ENCODE data around the gene MAP2K4.

MAP2K4 gene

GRCh38 chr17:12118617-12119016, 97.9 kb downstream of the MAP2K4 start:
- no peak overlapping the region for H4K91ac ChIP-seq (ENCODE audit: low read depth, low read length, poor library complexity)
- H4K8ac ChIP-seq (ENCODE audit: low read depth, low read length), result no peak overlapping the region
- no peak overlapping the region for H2AFZ ChIP-seq (ENCODE audit: low read length)
- no peak overlapping the region for H3K18ac ChIP-seq (ENCODE audit: low read length)
- no peak overlapping the region for H2BK15ac ChIP-seq (ENCODE audit: low read length)
- peaks cover 5 to 62% of the 10 kb centered on the region in 2 donors for H3K36me3 ChIP-seq (replicated peaks in 1 of 2; ENCODE audit: control insufficient read depth in 2 of 2, insufficient read depth in 2 of 2, low read length in 2 of 2)
- no peaks in the 10 kb centered on the region for H3K27me3 ChIP-seq (ENCODE audit: control insufficient read depth in 3 of 3, insufficient read depth in 3 of 3, low read depth in 1 of 3, low read length in 3 of 3)
- no peak overlapping the region for H3K23ac ChIP-seq (ENCODE audit: low read depth, low read length, poor library complexity)
- peaks cover 0 to 6% of the 10 kb centered on the region in 2 donors for H3K9me3 ChIP-seq (replicated peaks in 1 of 2; ENCODE audit: control insufficient read depth in 2 of 2, insufficient read depth in 1 of 2, low read depth in 1 of 2, low read length in 2 of 2)
- no CpG with 5 or more reads among the region's 3 CpGs for WGBS, 2 donors (ENCODE audit: extremely low coverage in 2 of 2, insufficient read length in 2 of 2, insufficient replicate concordance in 1 of 2)
- no peak overlapping the region for H3K14ac ChIP-seq (ENCODE audit: low read length)
- H3K4me3 ChIP-seq (ENCODE audit: low read length in 2 of 2), result no peak overlapping the region
- H3K4me1 ChIP-seq (ENCODE audit: control insufficient read depth in 2 of 2, insufficient read depth in 1 of 2, low read depth in 1 of 2, low read length in 2 of 2), result no peaks in the 10 kb centered on the region
- no peak overlapping the region for H2BK12ac ChIP-seq (ENCODE audit: low read length)
- H2BK5ac ChIP-seq (ENCODE audit: low read length), result no peak overlapping the region
- H3K9ac ChIP-seq (ENCODE audit: low read depth, low read length, poor library complexity), result no peak overlapping the region
- H2BK120ac ChIP-seq (ENCODE audit: low read depth, low read length), result no peak overlapping the region
- no peak overlapping the region for H3K4ac ChIP-seq (ENCODE audit: low read length)
- no peak overlapping the region for H3K4me2 ChIP-seq (ENCODE audit: insufficient read depth, low read length, poor library complexity, severe bottlenecking)
- no peak overlapping the region for H2AK5ac ChIP-seq (ENCODE audit: low read depth, low read length)
- H3K79me1 ChIP-seq (ENCODE audit: low read depth, low read length), result no peaks in the 10 kb centered on the region
- no peak for DNase-seq (ENCODE audit: low spot score)
- no peak overlapping the region for H3K27ac ChIP-seq (replicated peaks; ENCODE audit: low read length)

- no peak overlapping the region for H3K14ac ChIP-seq (ENCODE audit: low read length)
- H3K36me3 ChIP-seq (replicated peaks in 1 of 2; ENCODE audit: control insufficient read depth in 2 of 2, insufficient read depth in 2 of 2, low read length in 2 of 2), result peaks cover 8 to 51% of the 10 kb centered on the region in 2 donors
- H3K79me1 ChIP-seq (ENCODE audit: low read depth, low read length), result no peaks in the 10 kb centered on the region
- no peak for DNase-seq (ENCODE audit: low spot score)
- no peaks in the 10 kb centered on the region for H3K27me3 ChIP-seq (ENCODE audit: control insufficient read depth in 3 of 3, insufficient read depth in 3 of 3, low read depth in 1 of 3, low read length in 3 of 3)
- no peak overlapping the region for H4K91ac ChIP-seq (ENCODE audit: low read depth, low read length, poor library complexity)
- no peak overlapping the region for H3K18ac ChIP-seq (ENCODE audit: low read length)
- H3K9me3 ChIP-seq (replicated peaks in 1 of 2; ENCODE audit: control insufficient read depth in 2 of 2, insufficient read depth in 1 of 2, low read depth in 1 of 2, low read length in 2 of 2), result peaks cover 3 to 18% of the 10 kb centered on the region in 2 donors
- no peak overlapping the region for H3K4me3 ChIP-seq (ENCODE audit: low read length in 2 of 2)
- H2BK15ac ChIP-seq (ENCODE audit: low read length), result no peak overlapping the region
- no peak overlapping the region for H3K4me2 ChIP-seq (ENCODE audit: insufficient read depth, low read length, poor library complexity, severe bottlenecking)
- H2BK120ac ChIP-seq (ENCODE audit: low read depth, low read length), result no peak overlapping the region
- WGBS, 2 donors (ENCODE audit: extremely low coverage in 2 of 2, insufficient read length in 2 of 2, insufficient replicate concordance in 1 of 2), result no CpG with 5 or more reads among the region's 6 CpGs
- H3K27ac ChIP-seq (replicated peaks; ENCODE audit: low read length), result no peak overlapping the region
- no peak overlapping the region for H2AFZ ChIP-seq (ENCODE audit: low read length)
- no peak overlapping the region for H3K23ac ChIP-seq (ENCODE audit: low read depth, low read length, poor library complexity)
- H2BK5ac ChIP-seq (ENCODE audit: low read length), result no peak overlapping the region
- H2AK5ac ChIP-seq (ENCODE audit: low read depth, low read length), result no peak overlapping the region
- H3K4ac ChIP-seq (ENCODE audit: low read length), result no peak overlapping the region
- H3K9ac ChIP-seq (ENCODE audit: low read depth, low read length, poor library complexity), result no peak overlapping the region
- no peak overlapping the region for H4K8ac ChIP-seq (ENCODE audit: low read depth, low read length)
- no peaks in the 10 kb centered on the region for H3K4me1 ChIP-seq (ENCODE audit: control insufficient read depth in 2 of 2, insufficient read depth in 1 of 2, low read depth in 1 of 2, low read length in 2 of 2)
- H2BK12ac ChIP-seq (ENCODE audit: low read length), result no peak overlapping the region
These were observed 101.4 kb downstream of the MAP2K4 start for GRCh38 chr17:12122075-12122474.

GRCh38 chr17:12127177-12127576, 106.5 kb downstream of the MAP2K4 start:
- Histone ChIP-seq H3K27me3 (ENCODE audit: control insufficient read depth in 3 of 3, insufficient read depth in 3 of 3, low read depth in 1 of 3, low read length in 3 of 3) (no peaks in the 10 kb centered on the region), H2BK5ac (ENCODE audit: low read length) (no peak overlapping the region), H3K79me1 (ENCODE audit: low read depth, low read length) (no peaks in the 10 kb centered on the region), H3K4me3 (ENCODE audit: low read length in 2 of 2) (no peak overlapping the region), H3K36me3 (replicated peaks in 1 of 2; ENCODE audit: control insufficient read depth in 2 of 2, insufficient read depth in 2 of 2, low read length in 2 of 2) (peaks cover 13 to 71% of the 10 kb centered on the region in 2 donors), H2BK15ac (ENCODE audit: low read length) (no peak overlapping the region), H4K91ac (ENCODE audit: low read depth, low read length, poor library complexity) (no peak overlapping the region), H3K4me1 (ENCODE audit: control insufficient read depth in 2 of 2, insufficient read depth in 1 of 2, low read depth in 1 of 2, low read length in 2 of 2) (no peaks in the 10 kb centered on the region), H2AK5ac (ENCODE audit: low read depth, low read length) (no peak overlapping the region), H3K4ac (ENCODE audit: low read length) (no peak overlapping the region), H3K27ac (replicated peaks; ENCODE audit: low read length) (no peak overlapping the region), H3K9me3 (replicated peaks in 1 of 2; ENCODE audit: control insufficient read depth in 2 of 2, insufficient read depth in 1 of 2, low read depth in 1 of 2, low read length in 2 of 2) (peaks cover 4 to 12% of the 10 kb centered on the region in 2 donors), H4K8ac (ENCODE audit: low read depth, low read length) (no peak overlapping the region), H3K9ac (ENCODE audit: low read depth, low read length, poor library complexity) (no peak overlapping the region), H2BK12ac (ENCODE audit: low read length) (no peak overlapping the region), H3K4me2 (ENCODE audit: insufficient read depth, low read length, poor library complexity, severe bottlenecking) (no peak overlapping the region), H2AFZ (ENCODE audit: low read length) (no peak overlapping the region), H3K14ac (ENCODE audit: low read length) (no peak overlapping the region), H3K23ac (ENCODE audit: low read depth, low read length, poor library complexity) (no peak overlapping the region), H3K18ac (ENCODE audit: low read length) (no peak overlapping the region), H2BK120ac (ENCODE audit: low read depth, low read length) (no peak overlapping the region)
- no peak for DNase-seq (ENCODE audit: low spot score)
- WGBS, 2 donors (ENCODE audit: extremely low coverage in 2 of 2, insufficient read length in 2 of 2, insufficient replicate concordance in 1 of 2), result no CpG with 5 or more reads among the region's 2 CpGs

DNA sequence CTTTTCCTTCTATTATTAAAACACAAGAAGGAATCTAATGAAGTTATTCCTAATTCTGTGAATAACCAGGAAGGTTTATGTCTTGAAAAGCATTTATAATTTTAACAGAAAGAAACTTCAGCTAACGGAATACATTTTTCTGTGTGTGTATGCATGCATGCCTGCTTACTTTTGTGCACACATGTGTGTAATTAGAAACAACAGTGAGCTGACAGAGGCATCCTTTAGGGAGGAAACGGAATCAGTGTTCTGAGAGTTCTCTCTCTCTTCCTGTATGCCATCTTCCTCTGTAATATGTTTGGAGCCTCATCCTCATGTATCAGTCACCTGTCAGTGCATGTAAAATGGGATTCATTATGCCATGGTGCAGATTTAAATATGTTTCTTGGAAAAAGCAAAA, 107.0 kb downstream of the MAP2K4 start:
- H2AK5ac ChIP-seq (ENCODE audit: low read depth, low read length), result no peak overlapping the region
- no peak overlapping the region for H4K8ac ChIP-seq (ENCODE audit: low read depth, low read length)
- H3K18ac ChIP-seq (ENCODE audit: low read length), result no peak overlapping the region
- H3K4me2 ChIP-seq (ENCODE audit: insufficient read depth, low read length, poor library complexity, severe bottlenecking), result no peak overlapping the region
- no peak overlapping the region for H2BK120ac ChIP-seq (ENCODE audit: low read depth, low read length)
- peaks cover 13 to 76% of the 10 kb centered on the region in 2 donors for H3K36me3 ChIP-seq (replicated peaks in 1 of 2; ENCODE audit: control insufficient read depth in 2 of 2, insufficient read depth in 2 of 2, low read length in 2 of 2)
- H3K4me1 ChIP-seq (ENCODE audit: control insufficient read depth in 2 of 2, insufficient read depth in 1 of 2, low read depth in 1 of 2, low read length in 2 of 2), result no peaks in the 10 kb centered on the region
- WGBS, 2 donors (ENCODE audit: extremely low coverage in 2 of 2, insufficient read length in 2 of 2, insufficient replicate concordance in 1 of 2), result no CpG with 5 or more reads among the region's 2 CpGs
- no peak overlapping the region for H3K4me3 ChIP-seq (ENCODE audit: low read length in 2 of 2)
- no peaks in the 10 kb centered on the region for H3K27me3 ChIP-seq (ENCODE audit: control insufficient read depth in 3 of 3, insufficient read depth in 3 of 3, low read depth in 1 of 3, low read length in 3 of 3)
- H2BK15ac ChIP-seq (ENCODE audit: low read length), result no peak overlapping the region
- H3K27ac ChIP-seq (replicated peaks; ENCODE audit: low read length), result no peak overlapping the region
- no peak overlapping the region for H2BK5ac ChIP-seq (ENCODE audit: low read length)
- DNase-seq (ENCODE audit: low spot score), result no peak
- H3K9me3 ChIP-seq (replicated peaks in 1 of 2; ENCODE audit: control insufficient read depth in 2 of 2, insufficient read depth in 1 of 2, low read depth in 1 of 2, low read length in 2 of 2), result peaks cover 4 to 12% of the 10 kb centered on the region in 2 donors
- H3K14ac ChIP-seq (ENCODE audit: low read length), result no peak overlapping the region
- no peak overlapping the region for H3K4ac ChIP-seq (ENCODE audit: low read length)
- H2BK12ac ChIP-seq (ENCODE audit: low read length), result no peak overlapping the region
- H3K23ac ChIP-seq (ENCODE audit: low read depth, low read length, poor library complexity), result no peak overlapping the region
- H2AFZ ChIP-seq (ENCODE audit: low read length), result no peak overlapping the region
- no peak overlapping the region for H3K9ac ChIP-seq (ENCODE audit: low read depth, low read length, poor library complexity)
- no peak overlapping the region for H4K91ac ChIP-seq (ENCODE audit: low read depth, low read length, poor library complexity)
- no peaks in the 10 kb centered on the region for H3K79me1 ChIP-seq (ENCODE audit: low read depth, low read length)
